GM04504 (cell line): ENCODE data around the gene KANSL2.
"Not testable (repeated sequence)": the region's sequence is repeated elsewhere in the genome, so short reads cannot be mapped to it uniquely, and the experiment has no call there.

ENCODE experiments used
- DNase-seq: peaks from one replicate; pipeline ENCODE4 v3.0.0-alpha.2; 2012; ENCODE audit warnings: low read depth

Gene KANSL2

GRCh38 chr12:48683534-48683933, 1.5 kb upstream of the KANSL2 start:
- DNase-seq: no peak

- DNase-seq: no peak
These were observed 889 bp upstream of the KANSL2 start for GRCh38 chr12:48682927-48683326.

GRCh38 chr12:48682533-48682905, 481 bp upstream of the KANSL2 start:
- not testable (repeated sequence) for DNase-seq

- DNase-seq: peak; percentile 4
These were observed 684 bp downstream of the KANSL2 start for GRCh38 chr12:48681399-48681709.

- no peak for DNase-seq
These were observed 1.2 kb downstream of the KANSL2 start for GRCh38 chr12:48680861-48681260.

- DNase-seq: no peak
These were observed 3.4 kb downstream of the KANSL2 start for GRCh38 chr12:48678551-48679185.

GRCh38 chr12:48671231-48671856, 10.7 kb downstream of the KANSL2 start:
- DNase-seq: peak; percentile 15

GRCh38 chr12:48668996-48669395, 13.0 kb downstream of the KANSL2 start:
- no peak for DNase-seq

GRCh38 chr12:48659863-48660262, 22.2 kb downstream of the KANSL2 start:
- no peak for DNase-seq

GRCh38 chr12:48651681-48652080, 30.4 kb downstream of the KANSL2 start:
- DNase-seq: no peak

GRCh38 chr12:48645354-48645753, 36.7 kb downstream of the KANSL2 start:
- not testable (repeated sequence) for DNase-seq

GRCh38 chr12:48643011-48643410, 39.0 kb downstream of the KANSL2 start:
- DNase-seq: no peak

GRCh38 chr12:48641752-48642555, 40.1 kb downstream of the KANSL2 start:
- DNase-seq: not testable (repeated sequence)

- no peak for DNase-seq
These were observed 41.2 kb downstream of the KANSL2 start for GRCh38 chr12:48640854-48641253.

- no peak for DNase-seq
These were observed 41.6 kb downstream of the KANSL2 start for GRCh38 chr12:48640428-48640827.

GRCh38 chr12:48631071-48631470, 51.0 kb downstream of the KANSL2 start:
- no peak for DNase-seq

- DNase-seq: no peak
These were observed 51.7 kb downstream of the KANSL2 start for GRCh38 chr12:48630346-48630745.

GRCh38 chr12:48629541-48629940, 52.5 kb downstream of the KANSL2 start:
- no peak for DNase-seq

- DNase-seq: no peak
These were observed 54.5 kb downstream of the KANSL2 start for GRCh38 chr12:48627556-48627955.

GRCh38 chr12:48622997-48623396, 59.0 kb downstream of the KANSL2 start:
- DNase-seq: not testable (repeated sequence)

- peak; percentile 48 for DNase-seq
These were observed 63.5 kb downstream of the KANSL2 start for GRCh38 chr12:48618541-48618940.

- no peak for DNase-seq
These were observed 66.4 kb downstream of the KANSL2 start for GRCh38 chr12:48615681-48616080.

GRCh38 chr12:48613321-48613720, 68.7 kb downstream of the KANSL2 start:
- DNase-seq: no peak
